ENCODE data around the gene MED23.

The MED23 gene, protein sequence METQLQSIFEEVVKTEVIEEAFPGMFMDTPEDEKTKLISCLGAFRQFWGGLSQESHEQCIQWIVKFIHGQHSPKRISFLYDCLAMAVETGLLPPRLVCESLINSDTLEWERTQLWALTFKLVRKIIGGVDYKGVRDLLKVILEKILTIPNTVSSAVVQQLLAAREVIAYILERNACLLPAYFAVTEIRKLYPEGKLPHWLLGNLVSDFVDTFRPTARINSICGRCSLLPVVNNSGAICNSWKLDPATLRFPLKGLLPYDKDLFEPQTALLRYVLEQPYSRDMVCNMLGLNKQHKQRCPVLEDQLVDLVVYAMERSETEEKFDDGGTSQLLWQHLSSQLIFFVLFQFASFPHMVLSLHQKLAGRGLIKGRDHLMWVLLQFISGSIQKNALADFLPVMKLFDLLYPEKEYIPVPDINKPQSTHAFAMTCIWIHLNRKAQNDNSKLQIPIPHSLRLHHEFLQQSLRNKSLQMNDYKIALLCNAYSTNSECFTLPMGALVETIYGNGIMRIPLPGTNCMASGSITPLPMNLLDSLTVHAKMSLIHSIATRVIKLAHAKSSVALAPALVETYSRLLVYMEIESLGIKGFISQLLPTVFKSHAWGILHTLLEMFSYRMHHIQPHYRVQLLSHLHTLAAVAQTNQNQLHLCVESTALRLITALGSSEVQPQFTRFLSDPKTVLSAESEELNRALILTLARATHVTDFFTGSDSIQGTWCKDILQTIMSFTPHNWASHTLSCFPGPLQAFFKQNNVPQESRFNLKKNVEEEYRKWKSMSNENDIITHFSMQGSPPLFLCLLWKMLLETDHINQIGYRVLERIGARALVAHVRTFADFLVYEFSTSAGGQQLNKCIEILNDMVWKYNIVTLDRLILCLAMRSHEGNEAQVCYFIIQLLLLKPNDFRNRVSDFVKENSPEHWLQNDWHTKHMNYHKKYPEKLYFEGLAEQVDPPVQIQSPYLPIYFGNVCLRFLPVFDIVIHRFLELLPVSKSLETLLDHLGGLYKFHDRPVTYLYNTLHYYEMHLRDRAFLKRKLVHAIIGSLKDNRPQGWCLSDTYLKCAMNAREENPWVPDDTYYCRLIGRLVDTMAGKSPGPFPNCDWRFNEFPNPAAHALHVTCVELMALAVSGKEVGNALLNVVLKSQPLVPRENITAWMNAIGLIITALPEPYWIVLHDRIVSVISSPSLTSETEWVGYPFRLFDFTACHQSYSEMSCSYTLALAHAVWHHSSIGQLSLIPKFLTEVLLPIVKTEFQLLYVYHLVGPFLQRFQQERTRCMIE (N-terminal part only)

DNA sequence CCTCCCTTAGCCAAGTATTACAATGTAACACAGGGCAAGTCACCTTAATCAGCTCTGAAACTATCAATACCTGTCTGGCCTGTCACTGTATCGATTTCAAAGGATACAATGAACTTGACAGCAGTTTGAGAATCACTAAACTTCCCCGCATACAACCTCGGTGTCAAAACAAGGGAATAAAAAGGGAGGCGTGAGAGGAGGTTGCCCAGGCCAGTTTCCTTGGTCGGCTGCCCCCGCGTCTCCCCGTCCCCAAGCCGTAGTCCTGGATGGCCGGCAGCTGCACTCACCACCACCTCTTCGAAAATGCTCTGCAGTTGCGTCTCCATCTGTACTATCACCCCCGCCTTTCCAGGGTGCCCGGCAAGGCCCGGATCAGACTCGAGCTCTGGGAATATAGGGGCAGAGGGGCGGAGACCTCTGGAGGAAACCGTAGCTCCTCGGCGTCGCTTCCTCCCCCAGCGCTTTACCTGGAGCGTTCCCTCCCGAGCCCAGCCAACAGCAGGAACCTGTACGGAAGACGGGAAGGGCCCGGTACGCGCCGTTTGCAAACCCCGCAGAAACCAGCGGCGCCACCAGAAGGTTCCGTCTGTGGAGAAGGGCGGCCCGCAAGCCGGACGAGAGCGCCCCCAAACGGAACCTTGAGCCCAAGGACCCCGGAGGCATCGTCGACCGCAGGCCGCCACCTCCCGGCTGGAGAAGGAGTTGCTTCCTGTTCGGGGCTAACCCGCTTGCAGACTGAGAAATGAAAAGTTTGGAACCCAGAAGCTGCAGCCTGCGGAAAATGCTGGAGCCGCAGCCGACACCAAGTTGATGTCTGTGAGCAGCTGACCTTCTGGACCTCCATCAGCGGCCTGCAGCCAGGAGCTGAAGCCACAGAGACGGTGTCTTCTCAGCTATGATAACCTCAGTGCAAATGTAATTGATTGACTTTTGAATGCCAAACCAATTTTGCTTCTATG is at the start of gene MED23:
Gene MED23 (minus strand): TSS at position 519 of the 959 bp plus-strand sequence. CDS start 193 bp downstream, at position 326.
- peak; percentile 94 for DNase-seq

DNA sequence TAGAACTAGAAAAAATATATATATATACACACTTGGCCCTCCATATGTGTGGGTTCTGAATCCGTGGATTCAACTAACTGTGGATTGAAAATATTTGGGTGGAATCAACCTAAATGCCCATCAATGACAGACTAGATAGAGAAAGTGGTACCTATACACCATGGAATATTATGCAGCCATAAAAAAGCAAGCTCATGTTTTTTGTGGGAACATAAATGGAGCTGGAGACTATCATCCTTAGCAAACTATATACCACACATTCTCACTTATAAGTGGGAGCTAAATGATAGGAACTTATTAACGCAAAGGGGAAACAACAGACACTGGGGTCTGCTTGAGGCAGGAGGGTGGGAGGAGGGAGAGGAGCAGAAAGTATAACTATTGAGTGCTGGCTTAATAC is 45.1 kb upstream of the MED23 start:
- DNase-seq = no peak

DNA sequence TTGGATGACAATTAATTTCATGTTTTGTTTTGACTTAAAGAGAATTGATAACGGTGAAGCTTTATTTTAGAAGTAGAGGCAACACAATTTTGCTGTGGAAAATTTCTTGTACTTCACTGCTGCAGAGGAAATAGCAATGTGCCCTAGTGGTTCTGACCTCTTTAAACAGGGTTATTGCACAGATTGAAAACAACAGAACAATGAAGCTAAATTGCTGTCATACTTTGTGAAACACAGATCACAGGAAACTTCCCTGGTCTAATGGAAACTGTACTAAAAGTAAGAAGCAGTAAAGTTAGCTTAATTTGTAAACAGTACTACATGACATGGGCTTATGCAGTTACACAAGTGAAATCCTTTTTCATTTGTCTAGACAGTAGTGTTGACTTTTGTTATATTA is 41.8 kb upstream of the MED23 start:
- no peak for DNase-seq

DNA sequence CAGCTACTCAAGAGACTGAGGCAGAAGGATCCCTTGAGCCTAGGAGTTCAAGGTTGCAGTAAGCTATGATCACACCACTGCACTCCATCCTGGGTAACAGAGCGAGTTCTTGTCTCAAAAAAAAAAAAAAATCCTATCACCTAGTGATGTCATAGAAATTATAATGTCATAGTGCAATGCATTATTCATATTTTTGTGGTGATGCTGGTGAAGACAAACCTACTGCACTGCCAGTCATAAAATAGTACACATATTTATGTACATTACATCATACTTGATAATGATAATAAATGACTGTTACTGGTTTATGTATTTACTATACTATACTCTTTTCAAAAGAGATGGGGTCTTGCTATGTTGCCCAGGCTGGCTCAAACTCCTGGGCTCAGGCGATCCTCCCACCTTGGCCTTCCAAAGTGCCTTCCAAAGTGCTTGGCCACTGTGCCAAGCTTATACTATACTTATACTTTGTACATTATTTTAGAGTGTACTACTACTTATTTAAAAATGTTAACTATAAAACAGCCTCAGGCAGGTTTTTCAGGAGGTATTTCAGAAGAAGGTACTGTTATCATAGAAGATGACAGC is 35.6 kb upstream of the MED23 start:
- no peak for DNase-seq

DNA sequence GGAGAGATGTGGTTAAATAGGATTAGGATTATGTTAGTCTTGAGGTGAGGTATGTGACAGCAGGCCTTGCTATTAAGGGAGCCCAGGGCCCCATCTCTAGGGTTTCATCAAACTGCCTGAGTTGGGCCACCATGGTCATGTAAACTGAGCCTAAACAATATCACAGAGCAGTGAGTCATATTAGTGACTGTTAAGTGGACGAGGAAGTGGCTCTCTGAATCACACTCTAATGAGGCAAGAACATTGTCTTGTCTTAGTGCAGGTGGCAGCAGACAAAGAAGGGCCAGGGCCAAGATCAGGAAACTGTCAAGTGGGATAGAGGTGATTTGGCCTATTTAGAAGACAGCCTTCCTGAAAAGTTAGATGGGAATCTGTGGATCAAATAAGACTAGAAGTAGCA is 32.2 kb upstream of the MED23 start:
- DNase-seq = no peak

DNA sequence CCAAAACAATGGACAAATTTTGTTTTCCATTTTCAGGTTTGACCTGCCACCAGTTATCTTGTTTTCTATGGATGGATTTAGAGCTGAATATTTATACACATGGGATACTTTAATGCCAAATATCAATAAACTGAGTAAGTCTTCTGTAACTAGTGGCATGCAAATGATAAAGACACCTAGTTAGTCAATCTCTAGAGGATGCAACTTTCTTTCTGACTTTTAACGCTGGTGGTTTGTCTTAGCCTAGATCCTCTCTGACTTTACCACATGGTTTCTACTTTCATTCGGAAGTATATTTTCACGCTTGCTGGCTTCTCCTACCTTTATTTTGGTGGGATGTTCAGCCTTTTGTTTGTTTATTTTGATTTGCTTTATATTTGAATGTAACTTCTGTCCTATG is 30.2 kb upstream of the MED23 start:
- DNase-seq = no peak

DNA sequence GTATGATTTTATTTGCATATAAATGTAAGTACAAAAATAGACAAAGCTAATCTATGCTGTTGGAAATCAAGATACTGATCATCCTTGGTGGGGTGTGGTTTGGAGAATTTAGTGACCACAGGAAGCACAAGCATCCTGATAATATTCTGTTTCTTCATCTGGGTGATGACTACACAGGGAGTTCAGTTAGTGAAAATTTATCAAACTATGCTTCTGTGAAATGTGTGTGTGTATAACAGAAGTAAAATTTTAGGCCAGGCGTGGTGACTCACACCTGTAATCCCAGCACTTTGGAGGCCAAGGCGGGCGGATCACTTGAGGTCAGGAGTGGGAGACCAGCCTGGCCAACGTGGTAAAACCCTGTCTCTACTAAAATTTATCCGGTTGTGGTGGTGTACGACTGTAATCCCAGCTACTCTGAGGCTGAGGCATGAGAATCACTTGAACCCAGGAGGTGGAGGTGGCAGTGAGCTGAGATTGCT is 29.6 kb upstream of the MED23 start:
- DNase-seq = no peak

DNA sequence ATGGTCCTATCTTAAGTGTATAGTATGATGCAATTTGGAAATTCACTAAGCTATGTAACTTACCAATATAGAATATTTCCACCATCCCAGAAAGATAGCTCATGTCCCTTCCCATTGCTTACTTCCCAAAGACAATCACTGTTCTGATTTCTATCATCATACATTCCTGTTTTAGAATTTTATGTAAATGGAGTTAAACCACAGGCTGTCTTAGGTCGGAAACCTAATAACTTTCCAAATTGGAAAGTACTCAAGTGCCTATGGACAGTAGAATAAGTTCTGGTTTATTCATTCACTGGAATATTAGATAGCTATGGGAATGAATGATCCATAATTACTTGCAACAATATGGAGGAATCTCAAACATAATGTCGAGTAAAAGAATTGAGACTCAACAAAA is 29.2 kb upstream of the MED23 start:
- DNase-seq = no peak

DNA sequence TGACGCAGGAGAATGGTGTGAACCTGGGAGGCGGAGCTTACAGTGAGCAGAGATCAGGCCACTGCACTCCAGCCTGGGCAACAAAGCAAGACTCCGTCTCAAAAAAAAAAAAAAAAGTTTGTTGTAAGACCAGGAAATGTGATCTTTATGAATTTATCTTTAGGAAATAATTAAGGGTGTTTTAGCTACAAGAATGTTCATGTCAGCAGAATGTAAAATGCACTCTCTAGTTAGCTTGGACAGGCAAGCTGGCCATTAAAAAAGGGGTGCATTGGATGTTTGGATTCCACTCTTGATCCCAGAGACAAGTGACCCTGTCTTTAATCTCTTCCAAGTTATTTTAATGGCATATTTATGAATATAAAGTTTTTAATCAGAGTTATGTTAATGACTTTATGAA is 28.6 kb upstream of the MED23 start:
- no peak for DNase-seq

DNA sequence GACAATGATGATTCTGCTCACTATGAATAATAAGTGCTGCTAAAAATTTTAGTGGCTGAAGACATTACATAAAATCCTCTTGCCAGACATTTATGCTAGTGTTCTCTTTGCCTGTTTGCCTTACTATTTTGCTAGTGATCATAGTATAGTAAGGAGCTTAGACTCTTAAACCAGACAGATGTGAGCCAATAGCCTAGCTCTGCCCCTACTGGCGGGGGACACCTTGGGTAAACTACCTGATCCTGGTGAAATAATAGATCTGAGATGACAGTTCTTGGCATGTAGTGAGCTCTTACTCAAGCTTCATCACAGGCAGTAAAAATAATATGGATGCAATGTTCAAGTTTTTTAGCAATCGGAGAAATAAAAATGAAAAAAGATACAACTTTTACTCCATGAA is 27.9 kb upstream of the MED23 start:
- no peak for DNase-seq

DNA sequence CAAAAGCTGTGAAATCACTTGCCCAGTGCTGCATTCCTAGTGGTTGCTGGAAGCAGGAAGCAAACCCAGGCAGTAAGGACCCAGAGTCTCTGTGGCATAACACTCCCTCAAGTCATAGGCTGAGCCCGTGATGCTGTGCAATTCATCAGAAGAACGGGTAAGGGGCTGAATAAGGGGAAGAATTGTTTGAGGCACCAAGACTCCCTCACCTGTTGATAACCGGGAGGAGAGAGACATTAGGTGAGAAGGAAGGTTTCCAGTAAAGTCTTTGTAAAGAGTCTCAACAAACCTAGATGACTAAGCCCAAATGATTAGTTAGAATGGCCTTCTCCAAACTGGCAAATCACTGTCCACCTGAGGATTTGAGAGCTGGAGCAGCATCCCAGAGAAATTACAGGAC is 27.3 kb upstream of the MED23 start:
- DNase-seq = no peak

DNA sequence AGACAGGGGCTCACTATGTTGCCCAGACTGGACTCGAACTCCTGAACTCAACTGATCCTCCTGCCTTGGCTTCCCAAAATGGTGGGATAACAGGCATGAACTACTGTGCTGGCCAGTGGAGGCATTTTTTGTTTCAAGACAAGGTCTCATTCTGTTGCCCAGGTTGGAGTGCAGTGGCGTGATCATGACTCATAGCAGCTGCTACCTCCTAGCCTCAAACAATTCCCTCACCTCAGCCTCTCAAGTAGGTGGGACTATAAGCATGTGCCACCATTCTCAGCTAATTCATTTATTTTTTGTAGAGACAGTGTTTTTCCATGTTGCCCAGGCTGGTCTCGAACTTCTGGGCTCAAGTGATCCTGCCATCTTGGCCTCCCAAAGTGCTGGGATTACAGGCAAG is 26.3 kb upstream of the MED23 start:
- DNase-seq = no peak

DNA sequence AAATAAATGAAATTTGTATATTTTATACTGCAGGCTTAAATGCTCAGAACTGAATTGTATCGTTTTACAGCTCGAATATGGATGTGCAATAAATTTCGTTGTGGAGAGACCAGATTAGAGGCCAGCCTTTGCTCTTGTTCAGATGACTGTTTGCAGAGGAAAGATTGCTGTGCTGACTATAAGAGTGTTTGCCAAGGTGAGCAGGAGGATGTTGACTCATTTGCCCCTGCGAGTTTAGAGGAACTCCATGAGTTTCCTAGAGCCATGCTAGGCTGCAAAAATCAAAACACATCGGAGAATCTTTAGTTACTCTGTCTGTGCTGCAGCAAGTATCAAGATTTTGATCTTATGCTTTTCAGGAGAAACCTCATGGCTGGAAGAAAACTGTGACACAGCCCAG is 24.4 kb upstream of the MED23 start:
- DNase-seq = peak; percentile 1

DNA sequence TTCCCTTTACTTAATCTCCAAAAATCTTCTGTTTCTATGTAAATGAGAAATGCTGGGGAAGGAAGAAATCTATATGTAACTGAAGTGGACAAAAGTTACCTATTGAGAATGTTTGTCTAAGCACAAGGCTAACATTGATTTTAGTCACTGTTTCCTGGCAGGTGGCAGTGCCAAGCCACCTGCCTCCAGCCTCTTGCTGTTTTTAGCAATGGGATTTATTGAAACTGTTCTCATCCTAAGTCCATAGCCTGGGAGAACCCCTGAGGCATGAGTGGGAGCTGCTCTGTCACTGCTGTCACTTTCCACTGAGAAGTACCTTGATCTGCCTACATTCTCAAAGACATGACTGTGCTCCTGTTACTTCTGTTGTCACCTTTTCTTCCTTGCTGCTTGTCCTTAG is 23.7 kb upstream of the MED23 start:
- DNase-seq = peak; percentile 86

DNA sequence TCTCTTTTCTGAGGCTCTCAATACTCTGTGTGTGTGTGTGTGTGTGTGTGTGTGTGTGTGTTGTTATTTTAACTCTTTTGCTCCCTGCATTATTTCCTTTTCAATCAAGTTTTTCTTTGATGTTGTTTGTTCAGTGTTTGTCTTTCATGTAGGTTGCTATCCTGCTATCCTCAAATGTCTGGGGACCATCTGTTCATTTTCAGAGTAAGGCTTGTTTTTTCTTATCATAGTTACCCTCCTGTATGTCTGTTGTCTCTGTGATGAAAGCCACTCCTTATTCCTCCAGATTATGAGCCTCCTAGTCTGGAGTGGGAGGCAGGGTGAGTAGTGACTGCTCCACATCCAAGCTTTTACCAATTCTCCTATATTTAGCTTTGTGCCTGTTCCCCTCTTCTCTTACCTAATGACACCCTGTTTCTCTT is 18.2 kb upstream of the MED23 start:
- DNase-seq = no peak

DNA sequence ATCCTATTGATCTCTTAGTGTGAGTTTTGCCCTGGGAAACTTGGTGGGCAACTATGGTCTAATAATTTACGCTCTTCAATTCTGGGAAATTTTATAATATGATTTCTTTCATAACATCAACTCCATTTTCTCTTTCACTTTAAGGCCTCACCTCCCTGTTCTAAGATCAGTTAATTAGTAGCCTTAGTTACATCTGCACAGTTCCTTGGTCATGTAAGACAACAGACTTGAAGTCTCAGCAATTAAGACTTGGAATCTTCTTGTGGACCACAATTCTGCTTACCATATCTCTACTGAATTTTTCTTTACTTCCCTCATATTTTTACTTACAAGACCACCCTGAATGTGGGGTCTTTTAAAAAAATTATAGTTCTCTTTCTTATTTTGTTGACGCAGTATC is 17.8 kb upstream of the MED23 start:
- no peak for DNase-seq

DNA sequence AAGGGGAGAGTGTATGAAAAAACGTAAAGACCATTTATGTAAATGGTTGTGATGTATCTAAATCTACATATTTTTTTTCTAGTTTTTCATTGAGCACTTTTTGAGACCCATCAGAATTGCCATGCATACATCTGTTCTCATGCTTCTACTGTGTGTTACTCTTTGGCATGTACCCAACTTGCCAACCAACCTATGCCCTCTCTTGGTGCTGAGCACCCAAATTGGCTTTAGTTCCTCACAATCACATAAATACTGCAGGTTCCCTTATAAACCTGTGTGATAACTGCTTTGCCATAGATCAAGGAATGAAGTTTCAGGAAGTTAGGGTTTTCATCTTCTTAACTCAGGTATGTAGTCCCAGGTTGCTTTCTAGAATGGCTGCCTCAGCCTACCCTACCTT is 16.9 kb upstream of the MED23 start:
- no peak for DNase-seq

DNA sequence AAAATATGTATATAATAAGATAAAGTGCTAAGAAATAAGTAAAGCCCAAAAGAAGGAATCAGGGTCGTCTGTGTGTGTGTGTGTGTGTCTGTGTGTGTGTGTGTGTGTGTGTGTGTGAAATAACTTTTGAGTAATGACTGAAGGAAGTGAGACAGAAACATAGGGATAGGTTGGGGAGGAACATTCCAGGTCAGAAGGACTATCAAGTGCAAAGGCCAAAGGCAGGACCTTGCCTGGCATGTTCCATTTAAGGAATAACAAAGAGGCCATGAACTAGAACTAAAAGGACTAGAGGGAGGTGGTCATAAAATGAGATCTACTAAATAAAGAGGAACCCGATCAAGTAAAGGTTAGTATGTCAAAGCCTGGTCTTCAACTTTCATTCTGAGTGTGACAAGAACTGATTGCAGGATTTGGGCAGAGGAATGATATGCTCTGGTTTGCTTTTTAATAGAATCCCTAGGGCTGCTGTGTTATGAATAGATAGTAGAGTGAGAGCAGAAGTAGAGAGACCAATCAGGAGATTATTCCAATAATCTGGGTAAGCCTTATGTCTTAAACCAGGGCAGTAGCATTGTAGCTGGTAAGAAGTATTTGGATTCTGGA is 15.9 kb upstream of the MED23 start:
- DNase-seq = no peak

DNA sequence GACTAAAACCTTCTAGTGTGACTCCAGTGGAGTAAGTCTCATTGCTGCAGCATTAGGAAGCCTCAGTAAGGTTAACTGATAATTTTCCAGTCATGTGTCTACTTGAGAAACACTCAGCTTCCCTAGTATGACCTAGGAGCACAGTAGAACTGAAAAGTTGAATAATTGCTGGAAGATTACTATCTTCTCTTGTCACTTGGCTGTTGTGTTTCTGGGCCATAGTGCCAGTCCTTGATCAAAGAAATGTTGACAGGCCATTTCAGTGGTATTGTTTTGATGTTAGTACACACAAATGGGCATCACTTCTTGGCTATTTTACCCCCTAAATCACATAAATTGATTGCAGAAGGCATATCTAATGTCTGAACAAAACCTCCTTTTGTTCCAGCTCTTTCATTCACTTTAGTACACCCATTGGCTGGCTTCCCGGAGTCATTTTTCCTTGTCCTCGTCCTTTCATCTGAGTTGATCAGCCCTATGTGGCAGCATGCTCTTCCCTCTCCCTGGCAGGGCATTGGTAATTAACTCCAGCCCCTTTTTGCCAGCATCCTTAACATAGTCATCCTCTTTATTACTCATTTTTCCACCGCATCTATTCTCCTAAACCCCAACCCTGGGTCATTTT is 15.1 kb upstream of the MED23 start:
- DNase-seq = peak; percentile 76

DNA sequence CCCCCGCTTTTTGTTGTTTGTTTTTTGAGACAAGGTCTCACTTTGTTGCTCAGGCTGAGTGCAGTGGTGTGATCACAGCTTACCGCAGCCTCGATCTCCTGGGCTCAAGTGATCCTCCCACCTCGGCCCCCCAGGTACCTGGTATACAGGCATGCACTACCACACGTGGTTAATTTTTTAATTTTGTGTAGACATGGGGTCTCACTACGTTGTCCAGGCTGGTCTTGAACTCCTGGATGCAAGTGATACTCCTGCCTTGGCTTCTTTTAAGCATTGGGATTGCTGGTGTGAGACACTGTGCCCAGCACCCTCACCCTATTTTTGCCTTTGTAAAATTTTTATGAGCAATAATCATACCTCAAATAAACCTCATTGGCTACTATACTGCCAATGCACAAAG is 14.5 kb upstream of the MED23 start:
- no peak for DNase-seq

DNA sequence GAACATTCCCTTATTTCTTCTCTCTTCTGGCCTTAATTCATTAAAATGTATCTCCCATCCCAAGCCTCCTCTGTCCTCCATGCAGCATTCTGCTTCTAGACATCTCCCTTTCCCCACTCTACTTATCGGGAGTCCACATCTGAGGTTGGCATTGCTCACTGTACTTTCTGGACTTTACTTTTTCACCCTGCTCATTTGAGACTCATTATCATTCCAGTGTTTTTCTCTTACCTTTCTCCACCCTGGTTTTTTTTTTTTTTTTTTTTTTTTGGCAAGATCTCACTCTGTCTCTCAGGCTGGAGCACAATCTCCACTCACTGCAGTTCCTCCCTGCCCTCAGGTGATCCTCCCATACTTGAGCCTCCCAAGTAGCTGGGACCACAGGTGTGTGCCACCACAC is 13.5 kb upstream of the MED23 start:
- no peak for DNase-seq
